ENCODE data around the gene SORBS1.

SORBS1 gene

DNA sequence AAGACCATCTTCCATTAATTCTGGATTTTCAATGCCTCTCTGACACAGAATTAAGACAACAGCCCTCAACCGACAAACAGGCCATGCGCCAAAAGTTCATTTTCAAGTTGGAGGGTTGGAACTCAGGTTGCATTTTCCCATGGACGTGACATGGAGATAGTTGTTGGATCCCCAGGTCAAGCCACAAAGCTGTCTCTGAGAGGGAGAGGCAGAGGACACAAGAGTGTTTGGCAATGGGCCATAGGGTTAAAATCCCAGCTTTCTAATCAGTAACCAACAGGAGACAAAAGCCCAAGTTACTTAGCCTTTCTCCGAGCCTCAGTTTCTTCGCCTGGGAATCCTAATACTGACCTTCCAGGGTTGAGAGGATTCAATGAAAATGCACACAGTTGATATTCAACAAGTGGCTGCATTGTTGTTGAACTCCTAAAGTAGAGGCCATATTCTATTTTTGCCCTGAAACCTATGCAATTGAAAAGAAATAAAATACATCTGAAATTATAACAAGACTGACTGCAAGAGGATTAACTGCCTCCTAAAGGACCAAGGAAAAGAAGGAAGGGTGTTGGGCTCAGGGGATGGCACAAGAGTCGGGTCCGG, 44.3 kb downstream of the SORBS1 start:
- no peak for DNase-seq (ENCODE audit: low read depth, low spot score)

DNA sequence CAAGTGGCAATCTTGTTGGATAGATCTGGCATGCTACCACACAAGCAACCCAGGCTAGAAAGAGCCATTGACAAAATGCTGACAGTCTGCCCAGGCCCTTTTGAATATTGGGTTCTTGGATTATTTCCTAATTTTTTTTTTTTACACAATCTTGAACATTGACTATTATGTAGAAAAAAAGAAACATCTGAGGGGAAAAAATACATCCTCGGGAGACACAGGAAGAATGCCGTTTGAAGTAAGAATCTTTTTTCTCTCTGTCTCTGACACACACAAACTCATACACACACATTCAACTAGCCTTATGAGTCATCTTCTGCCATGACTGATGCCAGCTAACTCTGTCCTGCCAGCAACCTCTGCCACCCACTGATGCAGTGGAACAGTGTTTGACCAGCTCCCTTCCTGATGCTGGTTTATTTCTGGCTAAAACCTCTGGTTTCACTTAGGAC, 47.2 kb downstream of the SORBS1 start:
- DNase-seq (ENCODE audit: low read depth, low spot score) = no peak

DNA sequence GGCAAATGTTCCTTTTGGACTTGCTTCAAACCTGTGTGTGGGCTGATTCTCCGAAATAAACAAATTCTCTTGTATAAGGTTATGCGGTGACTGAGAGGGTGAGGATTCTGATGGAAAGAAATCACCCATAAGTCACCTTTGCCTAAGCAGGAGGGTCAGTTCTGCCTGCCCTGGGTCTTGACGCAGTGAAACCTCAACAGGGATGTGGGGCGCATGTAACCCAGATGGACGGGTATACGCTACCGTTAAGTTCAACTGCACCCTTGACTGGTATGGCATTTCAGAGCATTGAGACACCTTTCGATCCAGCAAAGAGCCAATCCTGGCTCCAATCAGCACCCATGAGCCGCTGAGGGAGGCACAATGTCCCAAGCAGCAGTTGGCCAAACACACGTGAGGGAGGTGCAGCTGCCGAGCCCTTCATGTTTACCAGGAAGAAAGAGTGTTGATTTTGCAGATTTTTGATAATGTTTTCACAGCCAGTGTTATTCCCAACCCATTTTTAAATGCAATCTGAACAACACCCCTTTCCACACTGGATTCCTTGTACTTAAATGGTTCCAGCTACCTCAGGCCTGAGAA, 48.1 kb downstream of the SORBS1 start:
- DNase-seq (ENCODE audit: low read depth, low spot score) = no peak

DNA sequence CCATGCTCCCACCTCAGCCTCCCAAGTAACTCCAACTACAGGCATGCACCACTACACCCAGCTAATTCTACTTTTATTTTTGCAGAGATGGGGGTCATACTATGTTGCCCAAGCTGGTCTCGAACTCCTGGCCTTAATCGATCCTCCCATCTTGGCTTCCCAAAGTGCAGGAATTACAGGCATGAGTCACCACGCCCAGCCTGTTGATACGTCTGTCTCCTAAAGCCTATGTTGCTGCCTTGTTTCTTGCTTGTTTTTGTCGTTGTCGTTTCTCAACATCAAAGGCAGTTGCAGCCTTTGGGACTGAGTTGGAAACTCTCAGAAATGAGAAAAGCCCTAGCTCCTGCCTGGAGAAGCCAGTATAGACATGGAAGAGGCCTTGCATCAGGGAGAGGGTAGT, 49.9 kb downstream of the SORBS1 start:
- no peak for DNase-seq (ENCODE audit: low read depth, low spot score)

DNA sequence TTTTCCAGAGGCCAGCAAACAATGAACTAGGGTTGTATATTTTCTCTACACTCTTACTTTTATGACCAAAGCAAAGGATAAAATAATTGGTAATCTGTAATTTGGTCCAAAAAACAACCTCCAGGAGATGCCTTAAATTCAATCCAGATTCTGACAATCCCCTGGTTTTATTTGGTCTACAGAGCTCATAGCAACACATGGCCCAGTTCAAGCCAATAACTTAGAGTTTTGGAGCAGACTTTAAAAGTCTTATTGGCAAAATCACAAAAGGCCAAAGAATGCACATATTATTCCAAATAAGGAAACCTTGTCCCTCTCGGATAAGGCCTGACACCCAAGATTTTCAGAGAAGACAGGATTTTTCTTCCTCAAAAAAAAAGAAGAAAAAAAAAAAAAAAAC, 51.9 kb downstream of the SORBS1 start:
- DNase-seq (ENCODE audit: low read depth, low spot score) = no peak

DNA sequence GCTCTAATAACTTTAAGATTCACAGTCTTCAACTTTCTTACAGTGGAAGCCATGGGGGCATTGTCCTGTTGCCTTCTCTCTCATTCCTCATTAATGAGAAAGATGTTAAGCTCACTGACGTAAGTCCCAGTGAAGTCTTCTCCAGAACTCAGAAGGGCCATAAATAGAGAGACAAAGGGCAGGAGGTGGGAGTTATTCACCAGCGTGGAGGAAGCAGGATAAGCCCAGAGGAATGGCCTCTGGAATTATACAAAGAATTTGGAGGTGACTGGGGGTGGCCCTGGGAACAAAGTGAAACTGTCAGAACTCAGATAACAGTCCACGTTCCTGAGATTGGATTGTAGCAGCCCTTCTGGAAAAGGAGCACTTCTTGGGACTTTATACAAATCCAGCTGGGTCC, 52.4 kb downstream of the SORBS1 start:
- DNase-seq (ENCODE audit: low read depth, low spot score) = no peak

DNA sequence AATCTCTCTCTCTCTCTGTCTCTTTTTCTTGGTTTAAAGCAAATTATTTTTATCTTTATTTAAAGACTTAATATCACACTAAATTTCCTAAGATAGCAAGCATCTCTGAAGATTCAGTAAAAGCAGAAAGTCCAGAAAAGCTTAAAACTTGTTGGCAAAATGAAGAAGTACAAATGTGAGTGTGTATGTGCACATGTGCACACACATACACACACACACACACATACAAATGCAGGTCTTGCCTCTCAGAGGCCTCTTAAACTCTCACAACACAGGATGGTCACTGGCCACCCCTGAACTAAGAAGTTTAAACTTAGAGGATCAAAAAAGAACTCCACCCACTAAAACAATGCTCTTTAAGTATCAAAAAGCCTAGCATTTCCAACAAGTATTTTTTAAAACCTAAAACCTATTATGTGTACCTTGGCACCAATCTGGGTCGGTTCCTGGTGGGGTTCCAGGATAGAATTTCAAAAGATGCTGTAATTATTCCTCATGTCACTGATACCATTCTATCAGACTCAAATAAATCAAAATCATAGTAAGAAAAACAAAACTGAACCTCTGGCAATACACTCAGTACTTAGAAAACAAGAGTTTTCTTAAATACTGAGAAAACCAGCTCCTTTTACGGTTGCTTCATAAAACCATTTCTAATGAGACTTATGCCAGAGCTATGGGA, 55.0 kb downstream of the SORBS1 start:
- DNase-seq (ENCODE audit: low read depth, low spot score) = no peak

DNA sequence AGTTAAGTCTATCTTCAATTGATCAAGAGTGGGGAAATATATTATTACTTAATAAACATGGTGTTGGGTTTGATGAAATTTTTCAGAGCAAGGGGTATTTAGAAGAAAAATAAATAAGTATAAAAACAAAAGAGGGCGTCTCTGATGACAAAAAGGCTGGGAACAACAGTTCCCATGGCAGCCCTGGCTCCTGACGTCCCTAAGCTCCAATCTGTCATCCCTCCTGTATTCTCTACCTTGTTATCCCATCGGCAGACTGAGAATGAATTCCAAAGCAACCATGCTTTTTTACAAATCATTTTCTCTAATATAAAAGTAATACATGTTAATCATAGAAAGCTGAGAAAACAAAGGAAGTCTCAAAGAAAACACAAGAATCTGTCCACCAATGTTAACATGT, 55.5 kb downstream of the SORBS1 start:
- no peak for DNase-seq (ENCODE audit: low read depth, low spot score)

DNA sequence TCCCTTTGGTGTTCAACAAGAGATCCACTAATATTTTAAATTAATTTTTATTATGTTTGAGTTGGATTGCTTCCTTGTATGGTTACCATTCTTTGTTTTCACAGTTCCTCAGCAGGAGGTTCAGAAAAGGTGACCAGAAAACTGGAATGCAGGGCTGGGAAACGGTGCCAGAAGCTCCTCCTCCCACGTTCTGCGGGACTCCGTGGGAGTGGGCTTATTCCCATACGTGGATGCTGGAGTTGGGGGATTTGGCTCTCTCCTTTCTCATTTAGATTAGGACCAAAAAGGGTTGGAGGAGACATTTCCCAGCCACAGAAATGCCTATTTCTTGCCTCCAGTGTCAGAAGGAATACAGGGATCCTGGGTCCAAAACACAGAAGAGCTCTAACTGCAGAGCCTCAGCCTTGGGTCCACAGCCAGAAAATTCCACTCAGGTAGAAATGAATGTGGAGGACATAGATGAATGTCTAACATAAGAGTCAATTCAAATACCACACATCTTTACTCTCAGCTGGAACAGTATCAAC, 56.0 kb downstream of the SORBS1 start:
- DNase-seq (ENCODE audit: low read depth, low spot score) = no peak

DNA sequence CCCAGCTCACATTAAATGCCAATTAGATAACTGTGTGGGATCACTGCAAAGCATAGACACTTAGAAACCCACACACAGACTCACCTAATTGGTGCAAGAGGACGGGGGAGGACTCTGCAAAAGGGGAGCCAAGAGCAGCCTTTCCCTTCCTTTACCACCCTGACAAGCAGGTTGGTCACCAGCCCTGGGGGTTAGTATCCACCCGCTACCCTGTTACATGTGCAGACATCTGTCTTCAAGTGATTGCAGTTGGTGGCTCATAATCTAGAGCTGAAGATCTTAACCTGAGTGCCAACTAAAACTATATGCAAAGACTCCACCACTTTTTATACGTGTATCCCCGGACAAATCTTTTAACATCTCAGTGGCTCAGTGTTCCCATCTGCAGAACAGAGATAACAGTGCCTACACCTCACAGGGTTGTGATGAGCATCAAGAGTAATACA, 56.9 kb downstream of the SORBS1 start:
- no peak for DNase-seq (ENCODE audit: low read depth, low spot score)

DNA sequence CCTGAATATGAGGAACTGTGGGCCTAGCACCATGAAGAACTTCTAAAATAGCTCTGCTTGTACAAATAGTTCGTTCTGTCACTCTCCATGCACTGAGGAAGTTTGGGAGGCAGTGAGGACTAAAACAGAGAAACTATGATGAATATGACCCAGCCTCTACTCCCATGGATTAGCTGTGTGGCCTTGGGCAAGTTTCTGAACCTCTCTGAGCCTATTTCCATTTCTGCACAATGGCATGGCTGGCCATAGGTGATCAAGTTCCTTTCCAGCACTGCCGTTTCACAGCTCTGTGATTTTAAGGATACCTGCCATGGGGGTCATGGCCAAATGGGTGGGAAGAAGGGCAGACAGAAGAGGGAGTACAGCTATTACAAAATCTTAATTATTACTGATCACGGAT, 57.6 kb downstream of the SORBS1 start:
- DNase-seq (ENCODE audit: low read depth, low spot score) = no peak

DNA sequence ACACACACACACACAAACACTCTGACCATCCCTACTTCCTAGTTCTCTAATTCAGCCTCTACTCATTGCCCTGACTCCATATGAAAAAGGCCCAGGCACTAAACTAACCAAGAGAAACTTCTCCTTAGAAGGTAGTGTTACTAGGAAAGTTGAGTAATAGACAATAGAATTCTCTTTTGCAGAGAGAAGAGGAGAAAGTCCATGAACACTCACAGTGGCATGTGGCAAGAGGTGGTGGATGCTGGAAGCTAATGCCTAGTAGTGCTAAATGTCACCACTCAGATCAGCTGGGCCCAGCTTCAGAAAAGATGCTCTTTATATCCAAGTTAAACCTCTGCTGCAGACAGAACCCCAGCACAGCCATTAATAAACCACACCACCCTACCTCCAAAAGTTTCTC, 58.2 kb downstream of the SORBS1 start:
- DNase-seq (ENCODE audit: low read depth, low spot score) = no peak

DNA sequence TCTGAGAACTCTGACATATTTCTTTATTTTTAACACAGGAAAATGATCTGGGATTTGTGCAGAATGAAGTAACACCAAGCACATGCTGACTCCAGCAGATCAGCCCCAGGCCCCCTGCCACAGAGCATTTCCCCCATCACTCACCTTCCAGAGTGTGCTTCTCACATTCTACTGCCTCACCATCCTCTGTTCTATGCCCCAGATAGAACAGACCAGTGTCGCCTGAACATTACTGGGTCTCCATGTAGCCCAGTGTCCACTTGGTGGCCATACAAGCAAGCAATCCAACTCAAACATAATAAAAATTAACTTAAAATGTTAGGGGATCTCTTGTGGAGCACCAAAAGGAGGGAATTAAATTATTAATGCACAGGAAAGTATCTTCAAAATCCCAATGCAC, 58.8 kb downstream of the SORBS1 start:
- DNase-seq (ENCODE audit: low read depth, low spot score) = no peak

DNA sequence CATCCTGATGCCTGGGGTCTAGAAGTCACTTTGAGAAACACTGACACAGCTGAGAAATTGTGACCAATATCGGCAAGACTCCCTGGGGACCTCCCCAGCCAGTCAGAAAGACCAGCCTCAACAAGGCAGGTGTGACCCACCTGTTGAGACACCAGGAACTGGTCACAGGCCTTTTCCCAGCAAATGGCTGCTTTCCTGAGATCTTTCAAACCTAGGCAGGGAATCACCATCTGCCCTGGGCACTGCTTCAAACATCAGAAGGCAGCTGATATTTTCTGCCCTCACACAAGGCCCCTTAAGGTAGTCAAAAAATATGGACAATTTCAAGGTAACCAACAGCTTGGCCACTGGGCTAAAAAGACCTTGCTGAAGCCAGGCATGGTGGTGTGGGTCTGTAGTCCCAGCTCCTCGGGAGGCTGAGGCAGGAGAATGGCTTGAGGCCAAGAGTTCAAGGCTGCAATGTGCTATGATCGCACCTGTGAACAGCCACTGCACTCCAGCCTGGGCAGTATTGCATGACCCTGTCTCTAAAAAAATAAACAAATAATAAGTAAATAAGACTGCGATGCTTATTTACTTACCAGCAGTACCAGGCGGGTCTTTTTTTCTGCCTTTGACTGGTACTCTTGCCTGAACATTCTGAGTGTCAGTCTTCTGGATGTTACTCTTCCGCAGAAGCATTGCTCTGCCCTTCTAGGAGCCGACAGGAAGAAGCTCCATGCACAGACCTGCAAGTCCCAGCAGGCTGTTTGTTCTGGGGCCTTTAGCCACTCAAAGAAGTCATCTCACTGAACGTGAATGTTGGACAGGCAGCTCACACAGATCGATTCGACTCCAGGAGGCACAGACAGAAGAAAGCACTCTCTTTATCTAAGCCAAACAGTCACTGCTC, 59.7 kb downstream of the SORBS1 start:
- DNase-seq (ENCODE audit: low read depth, low spot score) = no peak

DNA sequence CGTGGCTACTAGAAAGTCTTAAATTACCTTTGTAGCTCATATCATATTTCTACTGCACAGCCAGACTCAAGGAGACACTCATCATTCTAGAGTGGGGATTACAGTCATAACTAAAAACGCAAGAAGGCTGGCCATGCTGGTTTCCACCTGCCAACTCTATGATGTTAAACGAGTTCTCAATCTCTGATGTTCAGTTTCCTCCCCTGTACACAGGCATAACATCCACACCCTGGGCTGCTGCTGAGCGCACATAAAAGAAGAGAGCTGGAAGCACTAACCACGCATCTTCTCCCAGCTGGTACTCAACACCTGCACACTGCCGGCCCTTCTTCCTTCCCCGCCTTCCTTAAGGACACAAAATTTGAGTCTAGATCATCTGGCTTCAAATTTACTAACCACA, 60.5 kb downstream of the SORBS1 start:
- no peak for DNase-seq (ENCODE audit: low read depth, low spot score)

DNA sequence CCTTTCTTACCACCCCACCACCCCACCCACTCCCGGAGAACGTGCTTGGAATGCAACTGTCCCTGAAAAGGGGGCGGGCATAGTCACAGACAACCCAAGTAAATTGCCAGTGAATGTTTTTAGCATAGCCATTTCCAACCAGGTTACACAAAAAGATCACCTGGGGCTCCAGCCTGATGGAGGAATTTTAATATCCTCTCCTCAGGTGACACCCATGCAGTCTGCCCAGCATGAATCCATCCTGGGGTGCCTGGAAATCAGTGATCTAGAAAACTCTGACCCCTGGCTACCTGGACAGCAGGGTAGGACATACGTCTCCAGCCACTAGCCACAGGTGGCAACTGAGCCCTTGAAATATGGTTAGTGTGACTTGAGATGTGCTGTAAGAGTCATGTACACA, 61.1 kb downstream of the SORBS1 start:
- no peak for DNase-seq (ENCODE audit: low read depth, low spot score)

DNA sequence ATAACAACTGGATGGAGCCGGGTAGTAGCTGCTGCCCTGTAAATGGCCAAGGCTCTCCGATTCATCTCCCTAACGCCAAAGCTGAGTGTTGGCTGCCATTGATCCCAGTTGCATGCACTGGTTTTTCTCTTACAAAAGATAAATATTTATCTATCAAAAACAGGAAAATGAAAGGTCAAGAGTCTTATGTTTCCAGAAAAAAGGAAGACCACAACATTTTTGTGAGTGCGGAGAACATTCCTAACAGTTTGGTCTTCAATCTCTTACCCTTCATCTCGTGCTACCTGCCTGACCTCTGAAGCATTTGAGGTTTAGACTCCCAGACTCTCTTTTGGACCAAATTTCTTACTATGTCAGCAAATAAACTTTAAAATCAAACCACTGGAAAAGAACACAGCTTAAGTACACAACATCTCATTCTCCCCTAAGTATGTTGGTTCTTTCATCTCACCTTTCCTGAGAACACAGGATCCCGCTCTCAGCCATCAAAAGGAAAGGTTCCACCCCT, 61.6 kb downstream of the SORBS1 start:
- no peak for DNase-seq (ENCODE audit: low read depth, low spot score)

DNA sequence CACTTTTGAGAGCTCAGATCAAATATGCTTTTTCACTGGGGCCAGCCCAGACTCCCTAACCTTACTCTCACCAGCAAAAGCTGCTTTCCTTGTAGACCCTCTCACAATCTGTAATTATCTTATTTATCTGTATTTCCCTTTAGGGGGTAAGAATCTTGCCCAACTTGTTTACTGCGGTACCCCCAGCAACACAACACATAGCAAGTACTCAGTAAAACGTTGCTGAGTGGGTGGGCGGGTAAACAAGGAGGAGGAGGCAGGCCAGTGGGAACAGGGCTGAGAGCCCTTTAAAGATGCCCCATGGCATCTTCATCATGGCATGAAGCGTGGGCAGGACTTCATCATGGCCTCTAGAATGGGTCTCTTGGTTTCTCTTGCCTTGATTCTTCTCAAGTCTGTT, 64.2 kb downstream of the SORBS1 start:
- DNase-seq (ENCODE audit: low read depth, low spot score) = no peak

DNA sequence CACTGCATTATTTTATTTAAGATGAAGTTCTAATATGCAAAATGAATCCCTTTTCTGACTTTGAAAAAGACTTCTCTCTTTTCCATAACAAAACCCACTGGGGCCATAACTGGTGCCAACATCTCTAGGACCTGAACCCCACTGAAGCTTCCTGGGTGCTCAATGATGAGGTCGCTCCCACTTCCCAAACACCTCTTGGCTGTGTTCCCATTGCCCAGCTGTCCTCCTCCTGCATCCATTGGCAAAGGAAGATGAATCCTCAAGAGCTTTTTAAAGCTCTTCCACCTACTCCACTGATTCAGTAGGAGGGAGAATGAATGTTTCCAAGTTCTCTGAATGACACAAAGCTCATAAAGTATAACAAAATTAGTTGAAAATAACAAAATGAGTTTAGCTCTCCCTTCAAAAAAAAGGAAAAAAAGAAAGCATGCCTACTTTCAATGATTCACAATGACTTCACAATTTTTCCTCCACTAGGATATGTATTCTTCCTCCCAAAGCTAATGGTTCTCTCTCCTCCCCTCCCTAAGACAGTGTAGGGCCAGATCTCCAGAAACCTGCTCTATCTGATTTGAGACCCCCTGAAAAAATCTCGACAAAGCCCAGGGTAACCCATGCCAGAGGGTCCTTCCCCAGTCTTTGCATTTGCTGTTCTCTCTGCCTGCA, 64.8 kb downstream of the SORBS1 start:
- DNase-seq (ENCODE audit: low read depth, low spot score) = no peak

DNA sequence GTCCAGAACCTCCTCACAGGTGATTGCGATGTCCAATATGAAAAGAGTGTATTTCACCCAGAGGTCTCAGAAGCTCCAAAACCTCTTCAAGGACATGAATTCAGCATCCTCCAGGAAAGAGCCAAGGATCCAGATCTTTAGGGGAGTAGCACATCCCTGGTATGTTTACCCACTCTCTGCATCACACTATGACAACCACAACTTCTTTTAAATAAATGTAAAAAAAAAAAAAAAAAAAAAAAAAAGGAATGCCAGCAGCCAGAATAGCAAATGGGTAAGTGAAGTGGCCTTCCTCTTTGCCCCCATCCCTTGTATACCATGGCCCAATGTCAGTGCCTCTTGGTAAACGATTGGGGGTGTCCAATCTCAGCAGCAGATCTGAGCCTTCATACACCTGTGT, 67.3 kb downstream of the SORBS1 start:
- no peak for DNase-seq (ENCODE audit: low read depth, low spot score)

DNA sequence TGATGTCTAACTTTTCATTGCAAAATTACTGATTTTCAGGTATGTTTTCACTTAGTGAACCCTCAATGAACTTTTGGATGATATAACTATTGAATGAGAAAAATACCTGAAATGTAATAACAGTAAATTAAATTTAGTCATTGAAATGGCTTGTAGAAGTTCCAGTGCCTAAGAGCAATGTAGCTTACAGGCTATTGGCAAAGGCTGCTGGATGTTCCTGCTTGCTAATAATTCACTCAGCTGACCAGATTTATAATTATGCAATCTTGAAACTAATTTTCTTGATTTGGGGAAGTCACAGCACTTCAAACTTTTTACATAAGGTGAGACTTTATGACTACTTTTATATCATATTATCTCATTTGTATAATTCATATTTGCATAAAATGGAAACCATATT, 73.2 kb downstream of the SORBS1 start:
- no peak for DNase-seq (ENCODE audit: low read depth, low spot score)

Measured in activated naive CD8-positive, alpha-beta T cell treated with anti-CD3 and anti-CD28 coated beads, Interleukin-2, amount 50 U/mL, for 16 hours (primary cell).